OCI-LY3 (cell line): ENCODE measurements around the gene TCF20.

Source experiments
- EZH2phosphoT487 ChIP-seq: fragments of 200-600 bp; shearing (Covaris generic); IDR thresholded peaks from 2 replicates; pipeline ENCODE4 v1.6.1; 2018; ENCODE audit warnings: antibody characterized with exemption, mixed run types, low read depth
- TF ChIP-seq, protein P1 (sequence below): fragments of 200-600, 300-600 bp; sonication (generic); IDR thresholded peaks from 2 replicates; pipeline ENCODE4 v1.5.1; 2014; ENCODE audit warnings: antibody characterized with exemption, low read length, low read depth

DNA sequence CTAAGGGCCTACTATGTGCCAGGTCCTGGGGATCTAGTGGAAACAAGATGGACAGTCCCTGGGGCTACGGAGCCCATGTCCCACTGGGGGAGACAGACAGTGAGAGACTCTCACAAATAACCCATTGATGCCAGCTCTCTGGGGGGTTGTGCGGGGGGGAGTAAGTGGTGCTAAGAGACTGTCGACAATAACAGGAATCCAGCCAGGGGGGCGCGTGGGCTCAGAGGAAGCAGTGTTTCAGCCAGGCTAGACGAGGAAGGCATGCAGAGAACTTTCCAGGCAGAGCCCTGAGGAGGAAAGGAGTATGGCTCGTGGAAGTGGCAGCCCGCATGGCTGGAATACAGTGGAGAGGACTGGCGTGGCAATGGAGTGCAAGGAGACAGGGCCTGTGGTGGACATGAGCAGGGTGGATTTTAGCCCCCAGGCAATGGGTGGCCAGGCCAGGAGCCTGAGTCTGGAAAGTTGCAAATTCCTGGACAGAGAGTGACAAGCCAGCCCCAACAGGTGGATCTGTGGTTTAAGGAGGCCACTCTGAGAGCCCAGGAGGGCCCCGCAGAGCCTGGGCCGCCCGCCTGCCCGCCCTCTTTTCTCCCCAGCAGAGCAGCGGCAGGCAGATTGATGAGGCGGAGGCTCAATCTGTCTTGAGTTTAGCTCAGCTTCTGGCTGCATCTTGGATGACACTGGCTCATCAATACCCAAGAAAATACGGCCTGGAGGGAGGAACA is 40.0 kb upstream of the TCF20 start:
- TF ChIP-seq, protein P1, sequence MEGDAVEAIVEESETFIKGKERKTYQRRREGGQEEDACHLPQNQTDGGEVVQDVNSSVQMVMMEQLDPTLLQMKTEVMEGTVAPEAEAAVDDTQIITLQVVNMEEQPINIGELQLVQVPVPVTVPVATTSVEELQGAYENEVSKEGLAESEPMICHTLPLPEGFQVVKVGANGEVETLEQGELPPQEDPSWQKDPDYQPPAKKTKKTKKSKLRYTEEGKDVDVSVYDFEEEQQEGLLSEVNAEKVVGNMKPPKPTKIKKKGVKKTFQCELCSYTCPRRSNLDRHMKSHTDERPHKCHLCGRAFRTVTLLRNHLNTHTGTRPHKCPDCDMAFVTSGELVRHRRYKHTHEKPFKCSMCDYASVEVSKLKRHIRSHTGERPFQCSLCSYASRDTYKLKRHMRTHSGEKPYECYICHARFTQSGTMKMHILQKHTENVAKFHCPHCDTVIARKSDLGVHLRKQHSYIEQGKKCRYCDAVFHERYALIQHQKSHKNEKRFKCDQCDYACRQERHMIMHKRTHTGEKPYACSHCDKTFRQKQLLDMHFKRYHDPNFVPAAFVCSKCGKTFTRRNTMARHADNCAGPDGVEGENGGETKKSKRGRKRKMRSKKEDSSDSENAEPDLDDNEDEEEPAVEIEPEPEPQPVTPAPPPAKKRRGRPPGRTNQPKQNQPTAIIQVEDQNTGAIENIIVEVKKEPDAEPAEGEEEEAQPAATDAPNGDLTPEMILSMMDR, result no peak
- no peak for TF ChIP-seq EZH2phosphoT487
